CD4-positive, alpha-beta T cell treated with Interleukin-17A for 4 hours (primary cell): ENCODE measurements around the gene GABBR2.
"Not testable (repeated sequence)": the region's sequence is repeated elsewhere in the genome, so short reads cannot be mapped to it uniquely, and the experiment has no call there.

ENCODE experiments used
- DNase-seq: peaks from one replicate; pipeline ENCODE4 v3.0.0-alpha.2; 2020; ENCODE audit warnings: mixed read lengths

GABBR2 gene

GRCh38 chr9:98311541-98311940, 397.2 kb downstream of the GABBR2 start:
- DNase-seq, result no peak

GRCh38 chr9:98310752-98311392, 397.9 kb downstream of the GABBR2 start:
- no peak for DNase-seq

GRCh38 chr9:98306384-98307145, 402.2 kb downstream of the GABBR2 start:
- no peak for DNase-seq

DNA sequence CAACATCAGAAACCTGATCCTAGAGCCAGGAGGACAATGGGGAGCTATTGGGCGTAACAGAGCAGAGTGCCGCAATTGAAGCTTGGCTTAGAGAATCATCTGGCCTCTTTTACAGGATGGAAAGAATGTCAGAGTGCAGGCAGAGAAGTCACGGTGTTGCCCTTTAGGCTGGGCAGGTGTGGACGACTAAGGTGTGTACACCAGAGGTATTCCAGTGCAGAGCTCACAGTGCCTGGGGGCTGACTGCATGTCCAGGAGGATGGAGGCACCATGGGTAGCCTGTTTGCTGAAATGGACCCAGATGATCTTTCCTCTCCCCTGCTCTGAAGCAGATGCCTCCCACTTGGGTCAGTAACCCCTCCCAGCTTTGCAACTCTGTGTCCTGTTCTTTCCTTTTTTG, 404.4 kb downstream of the GABBR2 start:
- DNase-seq, result no peak

GRCh38 chr9:98303633-98304125, 405.1 kb downstream of the GABBR2 start:
- DNase-seq, result no peak

- no peak for DNase-seq
Measured at GRCh38 chr9:98302938-98303632, 405.6 kb downstream of the GABBR2 start.

GRCh38 chr9:98302150-98302549, 406.6 kb downstream of the GABBR2 start:
- no peak for DNase-seq

GRCh38 chr9:98300611-98301010, 408.1 kb downstream of the GABBR2 start:
- no peak for DNase-seq

DNA sequence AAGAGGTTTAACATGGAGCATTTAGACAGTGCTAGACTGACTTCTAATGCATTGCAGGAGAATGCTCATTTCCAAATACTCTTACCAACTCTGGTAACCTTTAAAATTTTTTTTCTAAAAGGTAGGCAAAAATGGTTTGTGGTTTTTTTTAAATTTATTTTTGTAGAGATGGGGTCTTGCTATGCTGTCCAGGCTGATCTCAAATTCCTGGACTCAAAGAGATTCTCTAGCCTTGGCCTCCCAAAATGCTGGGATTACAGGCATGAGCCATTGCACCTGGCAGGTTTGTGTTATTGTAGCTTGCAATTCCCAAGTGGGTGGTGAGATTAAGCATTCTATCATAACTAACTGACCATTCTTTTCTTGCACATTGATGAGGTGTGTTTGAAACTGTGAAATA, 410.3 kb downstream of the GABBR2 start:
- no peak for DNase-seq

DNA sequence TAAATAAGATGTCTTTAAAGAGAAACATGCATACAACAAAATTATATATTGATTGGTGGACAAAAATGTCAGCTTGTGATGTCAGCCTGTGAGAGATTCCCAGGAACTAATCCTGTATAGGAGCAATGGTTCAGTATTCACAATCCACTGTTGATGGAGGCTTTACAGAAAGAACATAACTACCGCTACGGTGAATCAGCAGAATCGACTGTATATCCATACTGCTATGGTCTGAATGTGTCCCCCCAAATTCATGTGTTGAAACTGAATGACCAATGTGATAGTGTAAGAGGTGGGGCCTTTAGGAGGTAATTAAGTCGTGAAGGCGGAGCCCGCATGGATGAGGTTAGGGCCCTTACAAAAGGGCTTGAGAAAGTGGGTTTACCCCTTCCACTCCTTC, 412.9 kb downstream of the GABBR2 start:
- no peak for DNase-seq

- no peak for DNase-seq
Measured at GRCh38 chr9:98291820-98292219, 416.9 kb downstream of the GABBR2 start.

DNA sequence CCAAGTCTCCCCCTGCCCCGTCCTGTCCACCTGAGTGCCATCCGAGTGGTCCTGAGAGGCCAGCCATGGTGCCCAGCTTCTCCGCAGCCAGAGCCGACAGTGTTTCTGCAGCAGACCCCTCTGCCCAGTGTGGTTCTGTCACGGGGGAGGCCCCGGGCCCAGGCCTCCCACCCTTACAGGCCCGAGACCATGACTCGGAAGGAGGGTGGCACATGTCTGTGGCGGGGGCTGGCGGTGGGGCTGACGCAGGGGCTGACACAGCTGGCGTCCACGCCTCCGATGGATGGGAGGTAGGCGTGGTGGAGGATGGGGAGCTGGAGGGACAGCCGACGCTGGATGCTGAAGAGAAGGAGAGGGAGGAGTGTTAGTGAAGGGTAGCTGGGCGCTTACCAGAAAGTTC, 418.3 kb downstream of the GABBR2 start:
- no peak for DNase-seq

DNA sequence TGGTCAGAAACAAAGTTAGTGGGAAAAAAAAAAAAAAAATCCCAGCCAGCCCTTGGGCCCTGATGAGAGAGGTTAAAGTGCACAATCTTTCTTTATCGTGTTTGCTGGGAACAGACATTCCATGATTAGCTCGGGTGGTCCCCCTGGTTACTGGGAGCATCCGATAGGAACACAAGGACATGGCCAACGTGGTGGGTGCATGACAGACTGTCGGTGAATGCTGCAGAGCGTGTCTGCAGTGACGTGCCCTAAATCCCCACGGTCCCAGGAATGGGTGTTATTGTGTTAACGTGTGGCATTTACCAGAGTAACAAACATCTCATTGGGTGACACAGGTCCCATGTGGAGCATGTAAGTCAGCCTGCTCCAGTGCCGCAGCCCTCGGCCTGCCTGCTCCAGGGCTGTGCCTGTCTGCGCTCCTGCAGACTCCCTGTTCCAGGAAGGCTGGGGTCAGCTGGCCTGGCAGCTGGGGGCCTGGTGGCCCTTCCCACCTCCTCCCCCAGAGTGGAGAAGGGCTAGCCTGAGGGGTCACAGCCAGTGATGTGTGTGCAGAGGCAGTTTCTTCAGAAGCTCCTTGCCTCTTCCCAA, 419.0 kb downstream of the GABBR2 start:
- DNase-seq, result no peak

GRCh38 chr9:98288881-98289280, 419.9 kb downstream of the GABBR2 start:
- DNase-seq, result no peak

- DNase-seq, result no peak
Measured at GRCh38 chr9:98287384-98287783, 421.4 kb downstream of the GABBR2 start.

DNA sequence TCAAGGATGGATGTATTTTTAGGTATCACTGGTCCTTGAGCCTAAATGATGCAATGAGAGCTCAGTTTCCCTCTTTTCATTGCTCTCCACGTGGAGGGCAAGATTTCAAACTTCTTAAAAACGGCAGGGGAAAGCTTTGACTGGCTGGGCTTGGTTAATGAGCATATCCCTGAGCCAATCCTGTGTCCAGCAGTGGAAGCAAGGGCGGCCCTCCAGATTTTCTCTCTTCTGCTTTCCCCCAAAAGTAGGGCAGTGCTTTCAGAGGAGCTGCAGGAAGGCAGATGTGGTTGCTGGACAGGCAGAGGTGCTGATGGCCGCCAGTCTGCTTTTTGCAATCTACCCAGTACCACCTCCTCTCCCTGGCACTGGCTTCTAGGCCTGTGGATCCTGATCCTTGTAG, 423.3 kb downstream of the GABBR2 start:
- DNase-seq, result no peak

DNA sequence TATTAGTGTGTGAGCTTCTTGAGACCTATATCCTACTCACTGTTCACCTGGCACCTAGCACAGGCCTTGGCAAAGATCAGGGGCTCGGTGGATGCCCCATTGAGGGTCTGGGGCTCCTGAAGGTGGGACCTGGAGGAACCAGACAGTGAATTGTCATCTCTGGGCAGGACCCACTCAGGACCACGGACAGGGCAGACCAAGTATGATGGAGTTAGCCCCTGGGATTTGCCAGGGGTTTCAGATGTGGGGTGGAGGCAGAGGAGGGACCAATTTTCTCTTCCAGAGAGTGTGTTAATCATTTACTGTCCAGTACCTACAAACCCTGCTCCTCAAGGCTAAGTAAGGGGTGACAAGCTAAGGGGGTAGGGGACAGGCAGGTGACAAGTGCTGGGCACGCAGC, 424.0 kb downstream of the GABBR2 start:
- no peak for DNase-seq

GRCh38 chr9:98283143-98283542, 425.6 kb downstream of the GABBR2 start:
- DNase-seq, result not testable (repeated sequence)

GRCh38 chr9:98281281-98281680, 427.5 kb downstream of the GABBR2 start:
- DNase-seq, result no peak

DNA sequence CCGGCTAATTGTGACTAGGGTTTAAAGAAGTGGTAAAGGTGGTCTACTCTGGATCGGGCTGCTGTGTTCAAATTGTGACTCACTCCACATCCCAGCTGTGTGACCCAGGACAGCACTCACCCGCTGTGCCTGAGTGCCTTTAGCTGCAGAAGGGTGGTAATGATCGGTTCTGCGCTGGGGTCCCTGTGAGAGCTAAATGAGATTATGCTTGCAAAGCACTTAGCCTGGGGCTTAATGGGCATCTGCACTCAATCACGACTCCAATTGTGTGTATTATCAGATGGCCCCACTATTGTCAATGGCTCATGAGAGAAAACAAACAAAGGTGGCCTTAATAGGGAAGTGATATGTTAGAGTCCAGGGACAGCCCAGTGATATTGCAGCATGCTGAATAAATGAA, 428.2 kb downstream of the GABBR2 start:
- no peak for DNase-seq

DNA sequence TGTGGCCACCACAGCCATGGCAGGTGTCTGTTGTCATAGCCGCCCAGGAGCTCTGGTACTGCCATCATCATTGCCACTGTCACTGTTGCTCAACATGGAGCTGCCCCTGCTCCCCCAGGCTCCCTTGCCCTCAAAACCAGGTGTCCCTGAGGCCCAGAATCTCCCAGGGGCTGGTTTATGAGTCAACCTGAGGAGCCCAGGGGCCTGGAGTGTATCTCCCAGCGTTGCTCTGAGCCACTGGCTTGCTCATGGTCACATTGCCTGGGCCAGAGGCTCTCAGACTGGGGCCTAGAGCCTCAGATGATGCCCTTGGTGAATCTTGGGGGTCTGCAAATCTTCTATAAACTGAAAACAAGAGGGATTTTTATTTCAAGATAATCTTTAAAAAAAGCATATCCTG, 428.6 kb downstream of the GABBR2 start:
- DNase-seq, result no peak

DNA sequence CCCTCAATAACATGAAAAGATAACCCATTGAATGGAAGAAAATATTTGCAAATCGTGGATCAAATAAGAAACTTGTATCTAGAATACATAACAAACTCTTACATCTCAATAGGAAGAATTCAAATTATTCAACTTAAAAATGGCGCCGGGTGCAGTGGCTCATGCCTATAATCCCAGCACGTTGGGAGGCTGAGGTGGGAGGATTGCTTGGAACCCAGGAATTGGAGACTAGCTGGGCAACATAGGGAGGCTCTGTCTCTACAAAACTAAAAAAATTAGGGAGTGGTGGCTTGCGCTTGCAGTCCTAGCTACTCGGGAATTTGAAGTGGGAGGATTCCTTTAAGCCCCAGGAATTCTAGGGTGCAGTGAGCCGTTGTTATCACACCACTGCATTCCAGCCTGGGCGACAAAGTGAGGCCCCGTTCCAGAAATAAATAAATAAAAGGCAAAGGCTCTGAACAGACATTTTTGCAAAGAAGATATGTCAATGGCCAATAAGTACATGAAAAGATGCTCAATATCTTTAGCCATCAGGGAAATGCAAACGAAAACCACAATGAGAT, 431.7 kb downstream of the GABBR2 start:
- DNase-seq, result no peak

GRCh38 chr9:98275159-98275558, 433.6 kb downstream of the GABBR2 start:
- DNase-seq, result no peak
